ENCODE measurements around the gene NEUROD4.

NEUROD4 gene

DNA sequence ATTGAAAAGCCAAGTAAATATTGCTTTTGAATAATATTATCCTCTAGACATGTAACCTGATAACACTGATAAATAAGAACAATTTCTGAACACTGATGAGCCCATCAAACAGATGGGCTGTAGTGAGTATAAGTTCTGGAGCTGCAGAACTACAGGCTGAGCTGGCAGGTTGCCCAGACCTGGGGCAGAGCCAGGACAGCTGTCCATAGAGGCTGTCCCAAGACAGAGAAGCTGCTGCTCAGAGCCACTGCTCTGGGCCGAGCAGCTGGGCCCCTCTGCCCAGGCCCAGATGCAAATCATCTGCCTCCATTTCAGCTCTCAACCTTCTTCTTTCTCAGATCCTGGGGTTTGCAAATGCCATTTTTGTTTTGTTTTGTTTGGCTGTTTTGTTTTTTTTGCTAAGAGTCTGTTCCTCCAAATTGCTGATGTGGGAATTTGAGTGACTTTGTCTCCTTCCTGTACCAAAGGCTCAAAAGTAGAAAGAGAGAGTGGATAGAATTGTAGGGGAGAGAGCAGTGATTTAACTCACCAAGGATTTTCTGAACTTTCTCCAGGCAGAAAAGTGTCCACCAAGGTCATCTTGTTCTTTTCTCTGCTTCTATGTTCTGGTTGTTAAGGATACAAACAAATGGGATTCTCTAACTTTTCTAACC lies 31.2 kb upstream of the NEUROD4 start:
- peak; percentile 17 for DNase-seq (ENCODE audit: low read depth)
- TF ChIP-seq, protein P1, sequence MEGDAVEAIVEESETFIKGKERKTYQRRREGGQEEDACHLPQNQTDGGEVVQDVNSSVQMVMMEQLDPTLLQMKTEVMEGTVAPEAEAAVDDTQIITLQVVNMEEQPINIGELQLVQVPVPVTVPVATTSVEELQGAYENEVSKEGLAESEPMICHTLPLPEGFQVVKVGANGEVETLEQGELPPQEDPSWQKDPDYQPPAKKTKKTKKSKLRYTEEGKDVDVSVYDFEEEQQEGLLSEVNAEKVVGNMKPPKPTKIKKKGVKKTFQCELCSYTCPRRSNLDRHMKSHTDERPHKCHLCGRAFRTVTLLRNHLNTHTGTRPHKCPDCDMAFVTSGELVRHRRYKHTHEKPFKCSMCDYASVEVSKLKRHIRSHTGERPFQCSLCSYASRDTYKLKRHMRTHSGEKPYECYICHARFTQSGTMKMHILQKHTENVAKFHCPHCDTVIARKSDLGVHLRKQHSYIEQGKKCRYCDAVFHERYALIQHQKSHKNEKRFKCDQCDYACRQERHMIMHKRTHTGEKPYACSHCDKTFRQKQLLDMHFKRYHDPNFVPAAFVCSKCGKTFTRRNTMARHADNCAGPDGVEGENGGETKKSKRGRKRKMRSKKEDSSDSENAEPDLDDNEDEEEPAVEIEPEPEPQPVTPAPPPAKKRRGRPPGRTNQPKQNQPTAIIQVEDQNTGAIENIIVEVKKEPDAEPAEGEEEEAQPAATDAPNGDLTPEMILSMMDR (IDR thresholded peaks at IDR 0.05; ENCODE audit: insufficient read depth, low read depth, low read length, missing control alignments), result no peak
- H3K4me3 ChIP-seq (ENCODE audit: low read length), result no peak overlapping the region

DNA sequence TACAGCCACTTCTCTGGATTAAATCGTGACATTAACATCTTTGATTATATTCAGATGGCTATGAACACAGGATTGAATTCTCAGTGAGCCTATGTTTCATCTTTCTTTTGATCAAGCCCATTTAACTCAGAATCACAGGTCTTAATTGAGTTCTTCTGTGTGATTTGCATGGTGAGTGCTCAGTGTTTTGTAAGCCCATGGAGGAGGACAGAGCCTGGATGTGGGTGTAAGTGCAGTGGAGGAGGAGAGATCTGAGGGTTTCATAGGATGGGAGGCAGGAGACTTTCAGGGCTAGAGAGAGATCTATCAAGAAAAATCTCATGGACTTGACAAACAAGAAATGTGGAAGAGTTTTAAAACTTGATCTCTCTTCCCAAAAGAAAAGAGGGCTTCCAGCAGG lies 29.9 kb upstream of the NEUROD4 start:
- no peak overlapping the region for H3K4me3 ChIP-seq (ENCODE audit: low read length)
- TF ChIP-seq, protein P1 (IDR thresholded peaks at IDR 0.05; ENCODE audit: insufficient read depth, low read depth, low read length, missing control alignments), result no peak
- DNase-seq (ENCODE audit: low read depth), result no peak

DNA sequence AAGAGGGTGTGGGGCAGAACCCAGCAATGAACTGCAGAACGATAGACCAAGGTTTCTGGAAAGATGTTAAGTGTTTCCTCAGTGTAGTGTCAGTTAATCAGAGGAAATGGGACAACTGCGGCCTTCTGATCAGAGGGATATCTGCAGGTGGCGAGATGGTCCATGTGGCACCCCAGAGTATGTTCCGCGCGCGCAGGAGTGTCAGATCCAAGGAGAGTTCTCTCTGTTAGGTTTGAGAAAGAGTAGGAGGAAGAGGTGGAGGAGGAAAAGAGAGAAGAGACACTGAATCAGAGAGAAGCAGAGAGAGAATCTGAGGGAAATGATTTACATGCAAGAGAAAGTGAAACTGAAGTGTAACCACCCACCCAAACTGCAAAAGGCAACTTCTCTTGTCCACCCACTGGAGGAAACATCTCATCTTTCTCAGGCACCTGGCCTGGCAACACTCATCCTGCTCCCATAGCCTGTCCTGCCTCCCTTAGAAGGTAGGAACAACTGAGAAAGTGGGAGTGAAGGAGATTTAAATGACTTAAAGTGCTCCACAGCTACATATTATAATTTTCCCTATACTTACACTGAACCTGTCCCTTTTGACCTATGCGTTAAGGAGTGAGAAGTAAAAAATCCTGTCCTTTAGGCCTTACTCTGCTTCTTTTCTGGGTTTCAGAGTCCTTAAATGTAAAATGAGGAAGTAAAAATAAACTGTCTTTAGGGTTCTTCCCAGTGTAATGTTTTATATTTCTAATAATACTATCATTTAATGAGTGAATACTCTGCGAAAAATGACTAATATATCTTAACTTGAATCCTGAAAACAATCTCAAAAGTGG lies 28.4 kb upstream of the NEUROD4 start:
- TF ChIP-seq, protein P1 (IDR thresholded peaks at IDR 0.05; ENCODE audit: insufficient read depth, low read depth, low read length, missing control alignments), result no peak
- DNase-seq (ENCODE audit: low read depth), result no peak
- no peak overlapping the region for H3K4me3 ChIP-seq (ENCODE audit: low read length)

DNA sequence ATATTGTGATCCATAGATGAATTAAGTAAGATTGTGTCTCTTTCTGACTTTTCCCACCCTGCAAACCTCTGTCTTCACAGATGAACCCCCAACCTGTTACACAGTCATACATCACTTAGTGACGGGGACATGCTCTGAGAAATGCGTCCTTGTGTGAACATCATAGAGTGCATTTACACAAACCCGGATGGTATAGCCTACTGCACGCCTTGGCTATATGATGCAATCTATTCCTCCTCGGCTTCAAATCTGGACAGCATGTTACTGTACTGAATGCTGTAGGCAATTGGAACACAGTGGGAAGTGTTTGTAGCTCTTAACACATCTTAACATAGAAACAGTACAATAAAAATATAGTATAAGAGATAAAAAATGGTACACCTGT lies 27.8 kb upstream of the NEUROD4 start:
- H3K4me3 ChIP-seq (ENCODE audit: low read length), result no peak overlapping the region
- TF ChIP-seq, protein P1 (IDR thresholded peaks at IDR 0.05; ENCODE audit: insufficient read depth, low read depth, low read length, missing control alignments), result no peak
- no peak for DNase-seq (ENCODE audit: low read depth)

DNA sequence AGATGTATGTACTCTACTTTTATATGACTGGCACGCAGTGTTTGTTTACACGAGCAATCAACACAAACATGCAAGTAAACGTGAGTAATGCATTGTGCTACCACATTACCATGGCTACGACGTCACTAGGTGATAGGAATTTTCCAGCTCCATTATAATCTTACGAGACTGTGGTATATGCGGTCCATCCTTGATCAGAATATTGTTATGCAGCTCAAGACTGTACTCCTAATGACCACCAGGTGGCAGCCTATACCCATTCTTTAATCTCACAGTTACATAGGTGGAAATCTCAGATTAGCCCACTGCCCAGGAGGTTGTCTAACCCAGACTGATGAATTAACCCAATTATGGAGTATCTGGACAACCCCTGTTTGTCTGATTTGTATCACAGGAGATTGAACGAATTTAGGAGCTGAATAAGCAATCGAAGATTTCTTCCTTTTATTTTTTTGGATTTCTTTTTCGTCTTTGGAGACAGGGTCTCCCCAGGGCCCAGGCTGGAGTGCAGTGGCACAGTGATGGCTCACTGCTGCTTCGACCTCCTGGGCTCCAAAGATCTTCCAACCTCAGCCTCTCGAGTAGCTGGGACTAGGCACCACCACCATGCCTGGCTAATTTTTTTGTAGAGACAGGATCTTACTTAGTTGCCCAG lies 26.5 kb upstream of the NEUROD4 start:
- TF ChIP-seq, protein P1 (IDR thresholded peaks at IDR 0.05; ENCODE audit: insufficient read depth, low read depth, low read length, missing control alignments), result peak; percentile 85

DNA sequence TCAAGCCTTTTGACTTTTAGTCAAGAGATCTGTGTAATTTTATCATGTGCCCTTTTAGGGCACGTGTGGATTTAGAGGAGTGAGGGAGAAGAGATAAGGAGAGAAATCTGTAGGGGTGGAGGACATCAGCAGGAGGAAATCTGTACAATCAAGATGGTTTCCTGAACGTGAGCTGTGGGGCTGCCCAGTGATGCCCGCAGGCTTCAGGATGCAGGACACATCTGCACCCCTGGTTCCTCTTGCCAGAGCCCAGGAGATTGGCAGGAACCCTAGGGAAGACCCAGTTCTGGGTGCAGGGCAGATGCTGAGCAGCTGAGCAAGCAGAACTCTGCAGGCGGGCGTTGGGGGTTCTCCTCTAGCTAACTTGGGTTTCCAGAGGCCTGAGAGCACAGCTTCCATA lies 23.6 kb upstream of the NEUROD4 start:
- no peak overlapping the region for H3K4me3 ChIP-seq (ENCODE audit: low read length)
- TF ChIP-seq, protein P1 (IDR thresholded peaks at IDR 0.05; ENCODE audit: insufficient read depth, low read depth, low read length, missing control alignments), result no peak
- no peak for DNase-seq (ENCODE audit: low read depth)

More for the DNA sequence above, 26.5 kb upstream of the NEUROD4 start:
- no peak overlapping the region for H3K4me3 ChIP-seq (ENCODE audit: low read length)
- DNase-seq (ENCODE audit: low read depth), result peak; percentile 67

All from epithelial cell of esophagus (primary cell).